Erythroblast (primary cell): ENCODE measurements around the gene USP49.

ENCODE experiments used
- GATA1 ChIP-seq: IDR thresholded peaks from 2 replicates; pipeline ENCODE4 v1.6.1; 2011; ENCODE audit warnings: low read depth, mild to moderate bottlenecking, control low read depth, low read length, moderate library complexity
- POLR2A ChIP-seq: IDR thresholded peaks from 2 replicates; pipeline ENCODE4 v1.6.1; 2011; ENCODE audit warnings: mild to moderate bottlenecking, low read length

DNA sequence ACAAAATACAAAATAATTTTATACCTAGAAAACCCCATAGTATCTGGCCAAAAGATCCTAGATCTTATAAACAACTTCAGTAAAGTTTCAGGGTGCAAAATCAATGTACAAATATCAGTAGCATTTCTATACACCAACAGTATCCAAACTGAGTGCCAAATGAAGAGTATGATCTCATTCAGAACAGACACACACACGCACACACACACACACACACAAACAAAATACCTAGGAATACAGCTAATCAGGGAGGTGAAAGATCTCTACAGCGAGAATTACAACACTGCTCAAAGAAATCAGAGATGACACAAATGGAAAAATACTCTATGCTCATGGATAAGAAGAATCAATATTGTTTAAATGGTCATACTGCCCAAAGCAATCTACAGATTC is 58.5 kb downstream of the USP49 start:
- no peak for TF ChIP-seq POLR2A
- no peak for TF ChIP-seq GATA1
